Esophagus muscularis mucosa (tissue), 4 donors: ENCODE measurements around the gene MZB1.

Experiments
- EP300 ChIP-seq: sonication (generic); formaldehyde crosslinking; IDR thresholded peaks from one replicate; pipeline ENCODE4 v1.6.1; 2017; ENCODE audit warnings: antibody characterized with exemption
- POLR2AphosphoS5 ChIP-seq, 2 donors: sonication (generic); formaldehyde crosslinking; IDR thresholded peaks; one replicate each; pipeline ENCODE4 v1.6.1; 2017; ENCODE audit warnings: antibody characterized with exemption in 2 of 2
- TF ChIP-seq, protein P1 (sequence below), 3 experiments: fragments of 200-600 bp in 2 of 3; fragments of 450-650 bp in 1 of 3; sonication (generic) in 2 of 3; IDR thresholded peaks; one replicate each; pipeline ENCODE4 v1.5.1; 2017 to 2019; ENCODE audit warnings: antibody characterized with exemption in 3 of 3, mild to moderate bottlenecking in 2 of 3, moderate library complexity in 1 of 3

- TF ChIP-seq POLR2AphosphoS5 (IDR thresholded peaks at IDR 0.05) (no peak), EP300 (no peak)
- TF ChIP-seq, protein P1, sequence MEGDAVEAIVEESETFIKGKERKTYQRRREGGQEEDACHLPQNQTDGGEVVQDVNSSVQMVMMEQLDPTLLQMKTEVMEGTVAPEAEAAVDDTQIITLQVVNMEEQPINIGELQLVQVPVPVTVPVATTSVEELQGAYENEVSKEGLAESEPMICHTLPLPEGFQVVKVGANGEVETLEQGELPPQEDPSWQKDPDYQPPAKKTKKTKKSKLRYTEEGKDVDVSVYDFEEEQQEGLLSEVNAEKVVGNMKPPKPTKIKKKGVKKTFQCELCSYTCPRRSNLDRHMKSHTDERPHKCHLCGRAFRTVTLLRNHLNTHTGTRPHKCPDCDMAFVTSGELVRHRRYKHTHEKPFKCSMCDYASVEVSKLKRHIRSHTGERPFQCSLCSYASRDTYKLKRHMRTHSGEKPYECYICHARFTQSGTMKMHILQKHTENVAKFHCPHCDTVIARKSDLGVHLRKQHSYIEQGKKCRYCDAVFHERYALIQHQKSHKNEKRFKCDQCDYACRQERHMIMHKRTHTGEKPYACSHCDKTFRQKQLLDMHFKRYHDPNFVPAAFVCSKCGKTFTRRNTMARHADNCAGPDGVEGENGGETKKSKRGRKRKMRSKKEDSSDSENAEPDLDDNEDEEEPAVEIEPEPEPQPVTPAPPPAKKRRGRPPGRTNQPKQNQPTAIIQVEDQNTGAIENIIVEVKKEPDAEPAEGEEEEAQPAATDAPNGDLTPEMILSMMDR (IDR thresholded peaks at IDR 0.05): peak; percentile 73 to 91 (median 82)
Measured at GRCh38 chr5:139422307-139422893, 32.7 kb upstream of the MZB1 start.
